Glutamatergic neuron (in vitro differentiated cells): Measurements from ENCODE around the gene RNF150. TPM values are rescaled to one million over a fixed set of nuclear protein-coding genes. Genes with fewer than 3 reads are reported as not detected.

Experiments used
- DNase-seq: peaks from one replicate; pipeline ENCODE4 v3.0.0; 2022
- H3K27ac Mint-ChIP-seq: one replicate; pipeline ENCODE4 v1.8.0; 2020; ENCODE audit warnings: mild to moderate bottlenecking, mixed read lengths, inconsistent platforms; ENCODE audit not compliant: unreplicated experiment
- H3K27me3 Mint-ChIP-seq: one replicate; pipeline ENCODE4 v1.8.0; 2020; ENCODE audit warnings: mild to moderate bottlenecking, moderate library complexity, mixed read lengths, inconsistent platforms; ENCODE audit not compliant: unreplicated experiment
- H3K36me3 Mint-ChIP-seq: one replicate; pipeline ENCODE4 v1.8.0; 2020; ENCODE audit warnings: mild to moderate bottlenecking, mixed read lengths, inconsistent platforms; ENCODE audit not compliant: unreplicated experiment
- H3K4me1 Mint-ChIP-seq: one replicate; pipeline ENCODE4 v1.8.0; 2020; ENCODE audit warnings: mild to moderate bottlenecking, low read depth, mixed read lengths, inconsistent platforms; ENCODE audit not compliant: unreplicated experiment
- H3K4me3 Mint-ChIP-seq: one replicate; pipeline ENCODE4 v1.8.0; 2020; ENCODE audit warnings: mild to moderate bottlenecking, mixed read lengths, inconsistent platforms; ENCODE audit not compliant: unreplicated experiment
- H3K9me3 Mint-ChIP-seq: one replicate; pipeline ENCODE4 v1.8.0; 2020; ENCODE audit warnings: mild to moderate bottlenecking, moderate library complexity, mixed read lengths, inconsistent platforms; ENCODE audit not compliant: unreplicated experiment
- total RNA-seq: library from RNA; stranded (reverse); fragmentation: NEBNext Ultra II Directional; extraction: Animal tissue kit (Norgen Biotek cat#: 25700); gene quantifications from one replicate; pipeline ENCODE4 v1.2.1, GENCODE V29; 2021; ENCODE audit not compliant: unreplicated experiment
- TF ChIP-seq, protein P1 (sequence below): fragments of 200-600 bp; sonication (generic); IDR thresholded peaks from one replicate; pipeline ENCODE4 v1.5.0; 2021; ENCODE audit not compliant: partially characterized antibody, unreplicated experiment

Gene RNF150
- total RNA-seq, 1 donor from 2014 or later: 23.3 TPM

DNA sequence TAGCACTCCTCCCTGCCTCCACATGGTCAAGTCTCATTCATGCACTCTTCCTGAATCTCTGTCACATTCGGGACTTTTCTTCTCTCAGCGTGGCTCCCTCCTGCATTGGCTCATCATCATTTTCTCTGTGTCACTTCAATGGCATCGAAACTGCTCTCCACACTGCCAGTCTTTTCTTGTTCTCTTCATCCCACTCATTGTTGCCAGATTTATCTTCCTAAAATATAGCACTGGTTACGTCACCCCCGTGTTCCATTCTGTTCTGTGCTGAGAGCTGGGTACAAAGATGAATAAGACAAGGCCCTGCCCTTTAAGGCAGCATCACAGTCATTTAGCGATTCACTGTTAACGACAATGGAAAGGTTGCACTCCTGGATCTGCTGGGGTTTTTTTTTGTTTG lies 202.7 kb downstream of the RNF150 start:
- DNase-seq: no peak
- TF ChIP-seq, protein P1, sequence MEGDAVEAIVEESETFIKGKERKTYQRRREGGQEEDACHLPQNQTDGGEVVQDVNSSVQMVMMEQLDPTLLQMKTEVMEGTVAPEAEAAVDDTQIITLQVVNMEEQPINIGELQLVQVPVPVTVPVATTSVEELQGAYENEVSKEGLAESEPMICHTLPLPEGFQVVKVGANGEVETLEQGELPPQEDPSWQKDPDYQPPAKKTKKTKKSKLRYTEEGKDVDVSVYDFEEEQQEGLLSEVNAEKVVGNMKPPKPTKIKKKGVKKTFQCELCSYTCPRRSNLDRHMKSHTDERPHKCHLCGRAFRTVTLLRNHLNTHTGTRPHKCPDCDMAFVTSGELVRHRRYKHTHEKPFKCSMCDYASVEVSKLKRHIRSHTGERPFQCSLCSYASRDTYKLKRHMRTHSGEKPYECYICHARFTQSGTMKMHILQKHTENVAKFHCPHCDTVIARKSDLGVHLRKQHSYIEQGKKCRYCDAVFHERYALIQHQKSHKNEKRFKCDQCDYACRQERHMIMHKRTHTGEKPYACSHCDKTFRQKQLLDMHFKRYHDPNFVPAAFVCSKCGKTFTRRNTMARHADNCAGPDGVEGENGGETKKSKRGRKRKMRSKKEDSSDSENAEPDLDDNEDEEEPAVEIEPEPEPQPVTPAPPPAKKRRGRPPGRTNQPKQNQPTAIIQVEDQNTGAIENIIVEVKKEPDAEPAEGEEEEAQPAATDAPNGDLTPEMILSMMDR: no peak
- H3K36me3 Mint-ChIP-seq: no peaks in the 10 kb centered on the region
- no peaks in the 10 kb centered on the region for H3K9me3 Mint-ChIP-seq
- no peak overlapping the region for H3K27ac Mint-ChIP-seq
- H3K27me3 Mint-ChIP-seq: no peaks in the 10 kb centered on the region
- no peaks in the 10 kb centered on the region for H3K4me1 Mint-ChIP-seq
- no peak overlapping the region for H3K4me3 Mint-ChIP-seq

DNA sequence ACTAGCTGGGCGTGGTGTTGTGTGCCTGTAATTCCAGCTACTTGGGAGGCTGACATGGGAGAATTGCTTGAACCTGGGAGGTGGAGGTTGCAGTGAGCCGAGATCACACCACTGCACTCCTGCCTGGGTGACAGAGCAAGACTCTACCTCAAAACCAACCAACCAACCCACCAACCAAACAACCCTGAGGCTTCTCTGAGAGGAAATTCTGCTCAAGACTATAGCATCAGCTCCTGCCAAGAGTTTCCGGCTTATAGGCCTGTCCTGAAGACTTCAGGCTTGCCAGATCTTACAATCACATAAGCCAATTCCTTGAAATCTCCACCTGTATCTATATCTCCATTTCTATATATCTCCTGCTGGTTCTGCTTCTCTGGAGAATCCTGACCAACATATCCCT lies 203.3 kb downstream of the RNF150 start:
- TF ChIP-seq, protein P1: no peak
- H3K4me3 Mint-ChIP-seq: no peak overlapping the region
- H3K36me3 Mint-ChIP-seq: no peaks in the 10 kb centered on the region
- H3K27me3 Mint-ChIP-seq: peaks cover 2% of the 10 kb centered on the region
- H3K4me1 Mint-ChIP-seq: no peaks in the 10 kb centered on the region
- H3K27ac Mint-ChIP-seq: no peak overlapping the region
- no peaks in the 10 kb centered on the region for H3K9me3 Mint-ChIP-seq
- no peak for DNase-seq

- H3K27ac Mint-ChIP-seq: no peak overlapping the region
- TF ChIP-seq, protein P1: no peak
- H3K4me1 Mint-ChIP-seq: no peaks in the 10 kb centered on the region
- no peak overlapping the region for H3K4me3 Mint-ChIP-seq
- no peaks in the 10 kb centered on the region for H3K9me3 Mint-ChIP-seq
- no peaks in the 10 kb centered on the region for H3K36me3 Mint-ChIP-seq
- H3K27me3 Mint-ChIP-seq: peaks cover 2% of the 10 kb centered on the region
- DNase-seq: no peak
These were observed 204.4 kb downstream of the RNF150 start for GRCh38 chr4:140928880-140929279.

- no peak overlapping the region for H3K27ac Mint-ChIP-seq
These were observed 206.6 kb downstream of the RNF150 start for GRCh38 chr4:140926672-140927071.

DNA sequence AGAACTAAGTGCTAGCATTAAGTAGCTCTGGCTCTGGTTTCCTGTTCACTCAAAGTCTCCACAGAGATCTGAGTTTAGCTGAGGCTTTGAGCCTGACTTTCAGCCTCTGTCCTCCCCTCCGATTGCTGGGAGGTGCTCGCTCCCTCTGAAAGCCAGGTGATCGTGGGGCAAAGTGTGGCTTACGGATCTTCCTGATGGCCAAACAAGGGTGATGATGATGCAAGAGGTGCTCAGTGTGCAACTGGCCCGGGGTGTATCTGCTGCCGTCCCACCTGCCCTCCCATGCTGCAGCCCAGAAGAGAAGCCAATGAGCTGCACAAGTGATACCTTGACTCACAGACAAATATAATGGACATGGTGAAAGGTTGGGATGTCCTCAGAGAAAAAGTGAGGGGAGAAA lies 207.9 kb downstream of the RNF150 start:
- no peaks in the 10 kb centered on the region for H3K36me3 Mint-ChIP-seq
- no peak overlapping the region for H3K27ac Mint-ChIP-seq
- TF ChIP-seq, protein P1: no peak
- no peak overlapping the region for H3K4me3 Mint-ChIP-seq
- peaks cover 2% of the 10 kb centered on the region for H3K27me3 Mint-ChIP-seq
- no peaks in the 10 kb centered on the region for H3K9me3 Mint-ChIP-seq
- no peaks in the 10 kb centered on the region for H3K4me1 Mint-ChIP-seq
- DNase-seq: no peak

More at GRCh38 chr4:140926672-140927071, 206.6 kb downstream of the RNF150 start:
- no peak for DNase-seq
- Mint-ChIP-seq H3K9me3 (no peaks in the 10 kb centered on the region), H3K27me3 (peaks cover 2% of the 10 kb centered on the region), H3K4me1 (no peaks in the 10 kb centered on the region), H3K36me3 (no peaks in the 10 kb centered on the region), H3K4me3 (no peak overlapping the region)
- TF ChIP-seq, protein P1: no peak
